K562 (cell line): ENCODE results near the gene IDS. TPM values are rescaled to one million over a fixed set of nuclear protein-coding genes. Genes with fewer than 3 reads are reported as not detected.

Source experiments
- CEBPG ChIP-seq, 3 experiments: fragments of 200-800 bp in 1 of 3; sonication (Bioruptor generic) in 1 of 3; sonication (generic) in 1 of 3; formaldehyde crosslinking in 1 of 3; IDR thresholded peaks in 2 of 3; conservative IDR thresholded peaks in 1 of 3; 2 replicates each; pipeline versions ENCODE4 v1.6.1 to v1.8.0; 2016 to 2022; ENCODE audit warnings: missing compliant biosample characterization in 2 of 3, missing genetic modification characterization in 2 of 3, mild to moderate bottlenecking in 1 of 3, missing genetic modification reagents in 1 of 3
- CHD1 ChIP-seq: fragments of 200-600 bp; sonication (generic); IDR thresholded peaks from one replicate; pipeline ENCODE4 v1.6.1; 2012; ENCODE audit warnings: mild to moderate bottlenecking, moderate library complexity, low read length, inconsistent platforms
- EHMT2 ChIP-seq: fragments of 450-650 bp; IDR thresholded peaks from 2 replicates; pipeline ENCODE4 v1.6.1; 2018; ENCODE audit warnings: antibody characterized with exemption
- FIP1L1 ChIP-seq: fragments of 200-400 bp; formaldehyde crosslinking; IDR thresholded peaks from 2 replicates; pipeline ENCODE4 v1.6.1; 2018; ENCODE audit warnings: mild to moderate bottlenecking, low read depth, low read length; ENCODE audit not compliant: poor library complexity, severe bottlenecking
- HEY1 ChIP-seq: fragments of 250-450 bp; sonication (Bioruptor Pico); IDR thresholded peaks from 2 replicates; pipeline ENCODE4 v1.5.0; 2020; ENCODE audit warnings: mild to moderate bottlenecking, moderate library complexity, borderline replicate concordance
- JUND ChIP-seq, 2 experiments: IDR thresholded peaks; 2 replicates in 1 of 2; 3 replicates in 1 of 2; pipeline ENCODE4 v1.6.1; 2011; ENCODE audit warnings: borderline replicate concordance in 2 of 2, low read depth in 2 of 2, low read length in 2 of 2, improper control_type of control experiment in 1 of 2, missing biosample characterization in 1 of 2, missing genetic modification characterization in 1 of 2, missing genetic modification reagents in 1 of 2
- NFE2 ChIP-seq: IDR thresholded peaks from 2 replicates; pipeline ENCODE4 v1.6.1; 2014; ENCODE audit warnings: antibody characterized with exemption, low read depth
- RNF2 ChIP-seq: sonication (generic); IDR thresholded peaks from 2 replicates; pipeline ENCODE4 v1.6.1; 2016
- ZKSCAN1 ChIP-seq: fragments of 150-350 bp; IDR thresholded peaks from 2 replicates; pipeline ENCODE4 v1.6.1; 2016; ENCODE audit warnings: low read depth, low read length
- ZNF3 ChIP-seq: fragments of 250-450 bp; sonication (Bioruptor Pico); IDR thresholded peaks from 2 replicates; pipeline ENCODE4 v1.5.0; 2021; ENCODE audit warnings: mild to moderate bottlenecking, moderate library complexity
- ZNF384 ChIP-seq: IDR thresholded peaks from 2 replicates; pipeline ENCODE4 v1.6.1; 2012; ENCODE audit warnings: low read depth, low read length, improper control_type of control experiment
- ZNF707 ChIP-seq: fragments of 250-450 bp; sonication (Bioruptor Pico); conservative IDR thresholded peaks from 2 replicates; pipeline ENCODE4 v1.8.0; 2022; ENCODE audit warnings: inconsistent platforms, mild to moderate bottlenecking, moderate library complexity
- polyA plus RNA-seq, 8 experiments: library from polyadenylated mRNA; depleted of rRNA in 4 of 8; stranded (reverse) in 5 of 8; unstranded in 3 of 8; fragments of >200 nt; fragmentation: Nextera tagmentation in 2 of 8; fragmentation: Illumina TruSeq in 1 of 8; extraction: Ambion mirVana in 2 of 8; extraction: Trizol in 1 of 8; gene quantifications; 2 replicates each; pipeline versions ENCODE4 v1.2.1 to v1.2.3, GENCODE V29; 2011 to 2014; ENCODE audit warnings: inconsistent platforms in 1 of 8, missing spikeins in 1 of 8
- total RNA-seq, 7 experiments: library from RNA; depleted of rRNA in 6 of 7; stranded (reverse); fragments of >200 nt in 6 of 7; fragmentation: Illumina TruSeq in 2 of 7; extraction: Trizol in 2 of 7; gene quantifications; 2 replicates each; pipeline versions ENCODE4 v1.2.1 to v1.2.3, GENCODE V29; 2011 to 2021; ENCODE audit warnings: low replicate concordance in 1 of 7
- TF ChIP-seq, protein P1 (sequence below): fragments of 250-450 bp; sonication (Bioruptor Pico); IDR thresholded peaks from 2 replicates; pipeline ENCODE4 v1.4.0; 2020
- TF ChIP-seq, protein P2 (sequence below), 2 experiments: fragments of 450-650 bp; IDR thresholded peaks; 2 replicates each; pipeline ENCODE4 v1.6.1; 2016
- TF ChIP-seq, protein P3 (sequence below): sonication (generic); formaldehyde crosslinking; IDR thresholded peaks from 2 replicates; pipeline ENCODE4 v1.8.1; 2022; ENCODE audit warnings: missing genetic modification reagents
- TF ChIP-seq, protein P4 (sequence below): sonication (generic); formaldehyde crosslinking; IDR thresholded peaks from 2 replicates; pipeline ENCODE4 v1.8.0; 2022; ENCODE audit warnings: missing genetic modification reagents, mild to moderate bottlenecking, moderate library complexity, borderline replicate concordance

Gene IDS
- total and polyA plus RNA-seq, 9 of the 15 experiments (the other 6 are each of a cell fraction or from before 2014, with no cell fraction given): 2.0 to 18.6 (median 8.6) TPM

DNA sequence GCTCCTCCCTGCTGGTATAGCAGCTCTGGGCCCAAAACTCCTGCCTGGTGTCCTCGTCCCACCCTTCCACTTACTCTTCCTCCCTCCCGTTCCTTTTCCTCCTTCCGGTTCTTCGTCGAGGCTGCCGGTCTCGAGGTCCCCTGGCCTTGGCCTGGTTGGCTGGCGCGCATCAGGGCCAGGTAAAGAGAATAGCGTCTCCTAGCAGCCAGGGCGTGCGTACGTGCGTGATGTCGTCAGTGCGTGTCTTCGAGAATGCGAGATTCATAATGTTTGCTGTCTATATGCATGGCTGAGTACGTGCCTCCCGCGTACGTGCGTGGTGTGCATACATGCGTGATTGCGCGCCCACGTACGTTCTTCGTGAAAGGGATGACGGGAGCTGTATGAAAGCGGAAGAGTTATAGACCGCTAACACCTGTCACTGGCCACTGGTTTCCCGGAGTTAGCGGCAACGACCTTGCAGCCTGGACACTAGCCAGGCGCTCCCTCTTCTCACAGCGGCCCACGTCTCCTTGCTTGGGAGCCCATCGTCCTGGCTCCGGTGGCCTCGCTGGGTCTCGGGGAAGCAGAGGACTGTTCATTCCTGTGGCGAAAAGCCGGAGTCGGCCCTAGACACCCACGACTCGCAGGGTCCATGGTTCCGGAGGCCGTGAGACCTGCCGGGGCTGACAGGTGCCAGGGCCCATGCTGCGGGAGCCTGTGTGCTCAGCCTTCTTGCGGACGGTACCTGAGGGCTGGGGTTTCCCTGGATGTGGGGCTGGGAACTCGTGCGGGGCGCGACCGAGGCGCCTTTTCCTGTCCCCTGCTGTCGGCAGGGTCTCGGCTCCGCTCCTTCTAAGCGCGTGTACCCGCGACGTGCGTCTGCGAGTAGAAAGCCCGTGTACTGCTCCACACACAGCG lies 35.8 kb upstream of the IDS start, which contains the start of gene EOLA1 (continued):
- TF ChIP-seq EHMT2 (no peak), ZNF3 (CRISPR knock-in tag) (no peak), CHD1 (no peak), RNF2 (no peak; the same call in 1 of the 2 replicates), ZNF384 (no peak), HEY1 (CRISPR knock-in tag) (no peak), ZNF707 (no peak), ZKSCAN1 (no peak; the same call in 1 of the 2 replicates), CEBPG (CRISPR knock-in tag; IDR thresholded peaks at IDR 0.05) (0 out of 2 replicates have a peak, but pooled peaks have one; percentile 22), CEBPG (tag; conservative IDR thresholded peaks at IDR 0.05 in 1 of 2, IDR thresholded peaks at IDR 0.05 in 1 of 2) (no peak), FIP1L1 (no peak), NFE2 (no peak), JUND (IDR thresholded peaks at IDR 0.05; ENCODE audit: borderline replicate concordance, low read depth, low read length) (peak; percentile 49; the same call in 1 of the 2 replicates), JUND (tag; IDR thresholded peaks at IDR 0.05; ENCODE audit: borderline replicate concordance, low read depth, low read length) (peak; percentile 66; the same call in 2 of the 3 replicates)
- TF ChIP-seq, protein P1, sequence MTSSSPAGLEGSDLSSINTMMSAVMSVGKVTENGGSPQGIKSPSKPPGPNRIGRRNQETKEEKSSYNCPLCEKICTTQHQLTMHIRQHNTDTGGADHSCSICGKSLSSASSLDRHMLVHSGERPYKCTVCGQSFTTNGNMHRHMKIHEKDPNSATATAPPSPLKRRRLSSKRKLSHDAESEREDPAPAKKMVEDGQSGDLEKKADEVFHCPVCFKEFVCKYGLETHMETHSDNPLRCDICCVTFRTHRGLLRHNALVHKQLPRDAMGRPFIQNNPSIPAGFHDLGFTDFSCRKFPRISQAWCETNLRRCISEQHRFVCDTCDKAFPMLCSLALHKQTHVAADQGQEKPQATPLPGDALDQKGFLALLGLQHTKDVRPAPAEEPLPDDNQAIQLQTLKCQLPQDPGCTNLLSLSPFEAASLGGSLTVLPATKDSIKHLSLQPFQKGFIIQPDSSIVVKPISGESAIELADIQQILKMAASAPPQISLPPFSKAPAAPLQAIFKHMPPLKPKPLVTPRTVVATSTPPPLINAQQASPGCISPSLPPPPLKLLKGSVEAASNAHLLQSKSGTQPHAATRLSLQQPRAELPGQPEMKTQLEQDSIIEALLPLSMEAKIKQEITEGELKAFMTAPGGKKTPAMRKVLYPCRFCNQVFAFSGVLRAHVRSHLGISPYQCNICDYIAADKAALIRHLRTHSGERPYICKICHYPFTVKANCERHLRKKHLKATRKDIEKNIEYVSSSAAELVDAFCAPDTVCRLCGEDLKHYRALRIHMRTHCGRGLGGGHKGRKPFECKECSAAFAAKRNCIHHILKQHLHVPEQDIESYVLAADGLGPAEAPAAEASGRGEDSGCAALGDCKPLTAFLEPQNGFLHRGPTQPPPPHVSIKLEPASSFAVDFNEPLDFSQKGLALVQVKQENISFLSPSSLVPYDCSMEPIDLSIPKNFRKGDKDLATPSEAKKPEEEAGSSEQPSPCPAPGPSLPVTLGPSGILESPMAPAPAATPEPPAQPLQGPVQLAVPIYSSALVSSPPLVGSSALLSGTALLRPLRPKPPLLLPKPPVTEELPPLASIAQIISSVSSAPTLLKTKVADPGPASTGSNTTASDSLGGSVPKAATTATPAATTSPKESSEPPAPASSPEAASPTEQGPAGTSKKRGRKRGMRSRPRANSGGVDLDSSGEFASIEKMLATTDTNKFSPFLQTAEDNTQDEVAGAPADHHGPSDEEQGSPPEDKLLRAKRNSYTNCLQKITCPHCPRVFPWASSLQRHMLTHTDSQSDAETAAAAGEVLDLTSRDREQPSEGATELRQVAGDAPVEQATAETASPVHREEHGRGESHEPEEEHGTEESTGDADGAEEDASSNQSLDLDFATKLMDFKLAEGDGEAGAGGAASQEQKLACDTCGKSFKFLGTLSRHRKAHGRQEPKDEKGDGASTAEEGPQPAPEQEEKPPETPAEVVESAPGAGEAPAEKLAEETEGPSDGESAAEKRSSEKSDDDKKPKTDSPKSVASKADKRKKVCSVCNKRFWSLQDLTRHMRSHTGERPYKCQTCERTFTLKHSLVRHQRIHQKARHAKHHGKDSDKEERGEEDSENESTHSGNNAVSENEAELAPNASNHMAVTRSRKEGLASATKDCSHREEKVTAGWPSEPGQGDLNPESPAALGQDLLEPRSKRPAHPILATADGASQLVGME (CRISPR knock-in tag): no peak
- TF ChIP-seq, protein P2, sequence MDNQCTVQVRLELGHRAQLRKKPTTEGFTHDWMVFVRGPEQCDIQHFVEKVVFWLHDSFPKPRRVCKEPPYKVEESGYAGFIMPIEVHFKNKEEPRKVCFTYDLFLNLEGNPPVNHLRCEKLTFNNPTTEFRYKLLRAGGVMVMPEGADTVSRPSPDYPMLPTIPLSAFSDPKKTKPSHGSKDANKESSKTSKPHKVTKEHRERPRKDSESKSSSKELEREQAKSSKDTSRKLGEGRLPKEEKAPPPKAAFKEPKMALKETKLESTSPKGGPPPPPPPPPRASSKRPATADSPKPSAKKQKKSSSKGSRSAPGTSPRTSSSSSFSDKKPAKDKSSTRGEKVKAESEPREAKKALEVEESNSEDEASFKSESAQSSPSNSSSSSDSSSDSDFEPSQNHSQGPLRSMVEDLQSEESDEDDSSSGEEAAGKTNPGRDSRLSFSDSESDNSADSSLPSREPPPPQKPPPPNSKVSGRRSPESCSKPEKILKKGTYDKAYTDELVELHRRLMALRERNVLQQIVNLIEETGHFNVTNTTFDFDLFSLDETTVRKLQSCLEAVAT (IDR thresholded peaks at IDR 0.05): no peak
- TF ChIP-seq, protein P3, sequence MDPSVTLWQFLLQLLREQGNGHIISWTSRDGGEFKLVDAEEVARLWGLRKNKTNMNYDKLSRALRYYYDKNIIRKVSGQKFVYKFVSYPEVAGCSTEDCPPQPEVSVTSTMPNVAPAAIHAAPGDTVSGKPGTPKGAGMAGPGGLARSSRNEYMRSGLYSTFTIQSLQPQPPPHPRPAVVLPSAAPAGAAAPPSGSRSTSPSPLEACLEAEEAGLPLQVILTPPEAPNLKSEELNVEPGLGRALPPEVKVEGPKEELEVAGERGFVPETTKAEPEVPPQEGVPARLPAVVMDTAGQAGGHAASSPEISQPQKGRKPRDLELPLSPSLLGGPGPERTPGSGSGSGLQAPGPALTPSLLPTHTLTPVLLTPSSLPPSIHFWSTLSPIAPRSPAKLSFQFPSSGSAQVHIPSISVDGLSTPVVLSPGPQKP (CRISPR knock-in tag): no peak
- TF ChIP-seq, protein P4, sequence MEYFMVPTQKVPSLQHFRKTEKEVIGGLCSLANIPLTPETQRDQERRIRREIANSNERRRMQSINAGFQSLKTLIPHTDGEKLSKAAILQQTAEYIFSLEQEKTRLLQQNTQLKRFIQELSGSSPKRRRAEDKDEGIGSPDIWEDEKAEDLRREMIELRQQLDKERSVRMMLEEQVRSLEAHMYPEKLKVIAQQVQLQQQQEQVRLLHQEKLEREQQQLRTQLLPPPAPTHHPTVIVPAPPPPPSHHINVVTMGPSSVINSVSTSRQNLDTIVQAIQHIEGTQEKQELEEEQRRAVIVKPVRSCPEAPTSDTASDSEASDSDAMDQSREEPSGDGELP: peak; percentile 70
